Measurements from ENCODE around the gene RTBDN.

RTBDN gene

GRCh38 chr19:12779162-12779993 lies 55.0 kb downstream of the RTBDN start:
- peak; percentile 76 for DNase-seq (ENCODE audit: low read depth)

DNA sequence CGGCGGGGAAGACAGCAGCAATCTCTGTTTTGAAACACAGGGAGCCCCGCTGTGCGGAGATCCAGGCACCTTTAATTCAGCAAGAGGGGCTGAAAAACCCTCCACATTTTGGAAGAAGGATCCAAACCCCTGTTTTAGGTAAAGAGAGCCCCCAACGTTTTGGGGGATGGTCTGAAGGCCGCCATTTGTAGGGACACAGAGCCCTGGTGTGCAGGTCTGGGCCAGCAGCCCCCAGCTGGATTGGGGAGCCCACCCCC lies 55.5 kb downstream of the RTBDN start:
- no peak for DNase-seq (ENCODE audit: low read depth)

DNA sequence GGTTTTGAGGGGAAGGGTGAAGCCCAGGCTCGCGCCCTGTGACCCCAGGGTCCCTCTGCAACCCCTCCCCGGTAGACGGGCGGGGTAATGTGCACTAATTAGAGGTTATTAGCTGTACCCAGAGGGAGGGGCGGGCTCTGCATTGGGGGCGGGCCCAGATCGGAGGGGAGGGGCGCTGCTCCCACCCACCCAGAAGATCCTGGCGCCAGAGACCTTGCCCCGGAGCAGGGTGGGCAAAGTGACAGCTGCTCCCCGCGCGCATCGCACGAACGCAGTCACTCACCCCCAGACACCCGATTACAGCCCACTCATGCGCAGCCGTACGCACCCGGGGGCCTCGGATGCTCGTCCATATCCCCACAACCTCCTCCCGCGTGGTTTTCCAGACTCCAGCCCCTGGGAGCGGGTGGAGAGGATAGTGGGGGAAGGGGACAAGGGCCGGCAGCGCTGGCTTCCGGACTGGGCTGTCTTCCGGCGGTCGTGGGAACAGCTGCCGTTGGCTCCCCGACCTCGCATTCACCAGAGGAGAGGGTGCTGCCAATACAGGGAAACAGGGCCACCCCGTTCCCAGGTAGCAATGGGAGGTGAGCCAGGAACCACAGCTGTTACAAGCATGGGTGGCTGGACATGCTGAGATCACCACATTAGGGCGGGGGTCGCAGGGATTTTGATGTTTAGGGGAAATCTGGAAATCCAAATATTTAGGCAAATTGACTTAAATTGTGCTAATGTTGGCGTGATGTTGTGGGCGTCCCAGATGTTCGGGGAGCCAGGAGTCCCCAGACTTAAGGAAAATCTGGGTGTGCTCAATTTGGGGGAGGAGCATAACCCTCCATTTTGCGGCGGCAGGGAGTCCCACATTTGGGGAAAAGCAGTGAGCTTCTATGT lies 56.1 kb downstream of the RTBDN start:
- DNase-seq (ENCODE audit: low read depth) = peak; percentile 79

GRCh38 chr19:12777217-12778016 lies 57.0 kb downstream of the RTBDN start:
- peak; percentile 85 for DNase-seq (ENCODE audit: low read depth)

Measured in ELR (cell line).